HG03520 (cell line): ENCODE data around the gene RRAGC.
"Not testable (repeated sequence)": the region's sequence is repeated elsewhere in the genome, so short reads cannot be mapped to it uniquely, and the experiment has no call there.

ENCODE experiments used
- ATAC-seq: cut with Tn5 transposase; IDR thresholded peaks from one replicate; pipeline ENCODE4 v1.9.1; 2021; ENCODE audit warnings: mild to moderate bottlenecking, moderate library complexity; ENCODE audit not compliant: unreplicated experiment

Gene RRAGC

DNA sequence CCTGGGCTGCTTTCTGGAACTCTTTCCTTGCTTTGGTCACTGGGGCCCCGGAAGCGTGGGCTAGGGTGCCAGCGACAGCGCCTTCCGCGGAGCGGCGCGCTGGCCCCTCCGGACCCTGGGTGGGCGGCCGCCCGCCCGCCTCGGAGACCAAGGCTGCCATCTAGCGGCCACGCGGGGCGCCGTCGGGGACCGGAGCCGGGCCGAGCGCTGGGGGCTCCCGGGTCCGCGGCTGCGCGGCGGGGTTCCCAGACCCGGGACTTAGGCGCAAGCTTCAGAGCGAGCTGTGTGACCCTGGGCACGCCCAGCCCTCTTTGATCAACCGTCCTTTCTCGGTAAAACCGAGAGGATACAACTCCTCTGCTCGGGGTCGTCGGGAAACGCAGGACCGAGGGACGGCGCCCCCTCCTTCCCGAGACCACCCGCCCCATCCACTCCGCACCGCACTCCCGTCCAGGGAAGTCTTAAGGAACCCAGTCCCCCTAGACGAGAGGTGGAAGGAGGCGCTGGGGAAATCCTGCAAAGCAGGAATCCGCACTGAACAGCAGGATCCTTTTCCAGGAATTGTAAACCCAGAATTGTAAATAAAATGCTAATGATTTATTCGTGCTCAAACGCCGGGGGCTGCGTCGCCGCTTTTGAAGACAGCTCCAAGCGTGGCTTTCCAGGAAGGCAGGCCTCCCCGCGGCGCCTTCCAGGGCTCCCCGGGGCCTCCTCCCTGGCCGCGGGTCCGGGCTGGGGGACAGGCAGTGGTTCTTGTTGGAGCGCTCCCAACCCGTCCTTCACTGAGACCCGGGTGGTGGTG lies 41.2 kb downstream of the RRAGC start:
- no peak for ATAC-seq

DNA sequence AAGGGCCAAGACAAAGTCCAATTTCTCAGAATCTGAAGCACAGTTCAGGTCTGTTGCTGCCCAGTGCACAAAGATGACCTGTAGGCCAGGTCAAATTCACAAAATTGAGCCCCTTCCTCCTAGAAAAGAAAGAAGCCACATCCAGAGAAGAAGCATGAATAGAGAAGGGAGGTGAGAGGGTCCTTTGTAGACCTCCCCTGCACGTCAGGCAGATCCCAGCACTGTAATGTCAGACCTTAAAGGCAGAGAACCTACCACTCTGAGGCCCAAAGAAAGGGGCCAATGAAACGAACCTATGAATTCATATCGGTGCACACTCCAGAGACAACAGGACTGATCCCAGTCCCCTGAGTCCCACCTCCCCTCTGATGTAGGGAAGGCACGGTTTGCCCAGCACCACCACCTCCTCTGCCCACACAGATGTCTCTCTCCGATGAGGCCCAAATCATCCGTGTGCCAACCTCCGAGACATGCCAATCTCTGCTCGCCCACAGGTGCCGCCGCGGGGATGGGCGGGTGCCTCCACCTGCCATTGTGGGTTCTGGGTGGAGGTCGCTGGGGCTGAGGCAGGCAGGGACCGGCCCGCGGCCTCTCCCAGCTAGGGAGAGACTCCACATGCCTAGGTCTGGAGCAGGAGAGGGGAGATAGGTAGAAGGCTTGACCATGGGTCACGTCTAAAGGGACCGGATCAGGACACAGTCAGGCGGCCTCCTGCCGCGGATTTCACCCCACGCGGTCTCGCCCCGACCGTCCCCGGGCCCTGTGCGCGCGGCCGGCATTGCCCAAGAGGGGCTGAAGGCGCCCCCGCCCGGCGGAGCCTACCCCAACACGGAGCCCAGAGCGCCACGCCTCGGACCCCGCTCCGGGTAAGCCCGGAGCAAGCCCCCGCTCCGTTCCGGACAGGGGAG lies 42.1 kb downstream of the RRAGC start:
- no peak for ATAC-seq

DNA sequence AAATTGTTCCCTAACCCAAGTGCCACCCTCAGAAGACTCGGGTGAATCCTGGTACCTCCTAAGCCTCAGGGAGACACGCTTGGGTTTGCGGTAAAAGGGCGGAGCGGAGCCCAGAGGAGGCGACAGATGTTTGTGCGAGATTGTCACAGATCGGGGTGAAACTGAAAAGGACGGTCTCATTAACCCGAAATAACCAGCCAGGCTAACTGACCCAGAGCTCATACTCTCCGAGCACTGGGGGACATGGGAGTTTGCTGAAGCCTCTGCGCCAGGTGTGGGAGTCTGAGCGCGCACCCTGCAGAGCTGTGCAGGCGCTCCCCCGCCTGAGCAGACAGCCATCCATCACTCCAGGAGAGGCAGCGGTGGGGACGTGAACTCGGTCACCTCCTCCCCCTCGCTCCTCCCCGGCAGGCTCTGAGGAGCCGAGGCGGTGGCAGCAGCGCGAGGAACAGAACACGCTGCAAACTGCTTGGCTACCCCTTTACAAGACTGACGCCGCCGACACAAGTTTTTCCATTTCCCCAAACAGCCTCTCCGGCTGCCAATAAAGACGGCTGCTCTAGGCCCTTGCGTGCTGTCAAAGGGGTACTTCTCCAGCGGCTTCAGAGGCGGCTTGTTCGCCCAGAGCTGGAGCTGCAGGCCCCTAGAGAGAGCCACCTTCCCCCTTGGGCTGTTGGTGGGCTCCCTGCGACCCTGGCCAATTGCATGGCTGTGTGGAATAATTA lies 43.5 kb downstream of the RRAGC start:
- peak; percentile 52 for ATAC-seq

DNA sequence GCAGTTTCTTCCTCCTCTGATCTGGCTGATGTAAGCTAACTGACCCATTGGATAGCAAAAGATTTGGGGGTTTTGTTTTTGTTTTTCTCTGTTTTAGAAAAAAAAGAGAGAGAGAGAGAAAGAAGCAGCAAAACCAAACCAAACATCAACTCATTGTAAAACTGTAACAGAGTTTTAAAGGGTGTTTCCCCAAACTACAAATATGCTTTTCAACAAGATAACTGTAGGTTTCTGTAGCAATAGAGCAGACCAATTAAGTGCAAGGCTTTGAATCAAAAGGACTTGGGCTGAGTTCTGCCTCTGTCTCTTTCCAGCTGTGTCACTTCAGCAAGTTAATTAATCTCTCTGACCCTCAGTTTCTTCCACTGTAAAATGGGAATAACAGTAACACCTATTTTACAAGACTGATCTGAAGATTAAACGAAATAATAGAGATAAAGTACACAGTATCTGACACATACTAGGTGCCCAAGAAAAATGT lies 44.5 kb downstream of the RRAGC start:
- ATAC-seq, result no peak

DNA sequence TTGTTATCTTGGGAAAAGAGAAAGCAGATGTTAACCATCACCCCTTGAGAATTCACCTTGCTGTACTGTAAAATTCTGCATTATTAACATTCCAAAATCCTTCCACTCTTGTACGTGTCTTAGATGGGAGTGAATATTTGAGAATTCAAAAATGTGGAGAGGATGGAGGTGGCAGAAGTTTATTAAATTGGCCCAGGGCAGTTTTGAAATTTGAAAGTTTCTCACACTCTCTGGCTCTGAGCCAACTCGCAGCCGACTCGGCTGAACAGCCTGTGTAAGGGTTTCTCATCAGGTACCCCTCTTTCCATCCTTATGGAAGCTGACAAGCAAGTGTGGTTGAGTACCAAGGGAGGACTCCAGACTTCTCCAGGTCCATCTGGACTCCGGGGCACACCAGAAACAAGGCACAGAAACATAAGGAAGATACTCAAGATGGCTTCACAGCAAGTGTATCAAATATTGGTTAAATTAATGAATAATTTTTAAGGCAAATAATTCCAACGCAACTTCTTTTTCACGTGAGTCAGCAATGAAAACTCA lies 45.1 kb downstream of the RRAGC start:
- no peak for ATAC-seq

DNA sequence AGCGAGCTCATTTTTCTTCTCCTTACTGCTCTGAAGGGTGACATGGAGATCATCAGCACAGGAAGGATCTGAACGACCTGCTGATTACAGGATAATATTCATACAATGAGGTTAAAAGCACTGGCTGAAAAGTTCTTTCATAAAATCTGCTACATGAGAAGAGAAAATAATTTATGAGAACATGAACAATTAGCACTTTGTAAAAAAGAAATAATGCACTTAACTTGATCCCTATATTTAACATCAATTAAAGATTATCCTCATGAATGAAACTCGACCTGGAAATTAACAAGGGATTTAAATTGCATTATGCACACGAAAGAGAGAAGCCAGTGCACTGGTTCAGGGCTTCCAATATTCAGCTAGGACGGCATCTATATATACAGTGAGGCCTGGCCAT lies 46.6 kb downstream of the RRAGC start:
- no peak for ATAC-seq

DNA sequence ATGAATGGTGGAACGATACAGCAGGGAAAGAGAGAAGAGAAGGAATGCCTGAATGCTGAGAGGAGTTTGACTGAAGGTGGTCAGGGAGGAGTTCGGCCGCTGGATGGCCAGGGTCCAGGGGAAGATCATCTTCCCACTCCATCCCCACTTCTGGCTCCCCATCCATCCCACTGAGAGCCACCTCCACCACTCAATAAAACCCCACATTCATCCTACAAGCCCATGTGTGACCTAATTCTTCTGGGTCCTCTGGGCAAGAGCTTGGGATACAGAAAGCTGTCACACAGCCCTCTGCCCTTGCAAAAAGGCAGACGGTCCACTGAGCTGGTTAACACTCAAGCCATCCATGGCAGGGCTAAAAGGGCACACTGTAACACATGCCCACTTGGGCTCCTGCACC lies 48.1 kb downstream of the RRAGC start:
- not testable (repeated sequence) for ATAC-seq

DNA sequence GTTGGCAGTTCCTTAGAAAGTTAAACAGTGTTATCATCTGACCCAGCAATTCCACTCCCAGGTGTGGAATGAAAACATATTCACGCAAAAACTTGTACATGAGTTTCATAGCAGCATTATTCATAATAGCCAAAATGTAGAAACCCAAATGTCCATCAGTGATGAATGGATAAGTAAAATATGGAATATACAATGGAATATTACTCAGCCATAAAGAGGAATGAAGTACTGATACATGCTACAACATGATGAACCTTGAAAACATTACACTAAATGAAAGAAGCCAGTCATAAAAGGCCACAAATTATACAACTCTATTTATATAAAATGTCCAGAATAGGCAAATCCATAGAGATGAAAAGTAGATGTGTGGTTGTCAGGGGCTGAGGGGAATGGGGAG lies 53.5 kb downstream of the RRAGC start:
- no peak for ATAC-seq

DNA sequence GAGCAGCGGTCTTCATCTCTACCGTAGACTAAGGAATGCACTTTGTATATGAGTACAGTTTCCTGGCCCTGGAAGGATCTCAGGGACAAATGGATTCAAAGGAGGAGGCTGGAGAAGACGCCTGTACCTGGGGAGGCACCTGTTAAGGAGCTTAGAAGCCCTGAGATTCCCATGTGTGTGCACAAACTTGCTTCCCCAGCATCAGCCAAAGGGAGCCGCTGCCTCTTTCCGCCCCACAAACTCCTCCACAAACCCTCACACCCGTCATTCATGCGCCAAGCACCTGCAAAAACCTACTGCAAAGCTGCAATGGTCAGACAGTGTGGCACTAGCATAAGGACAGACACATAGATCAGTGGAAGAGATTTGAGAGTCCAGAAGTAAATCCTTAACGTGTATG lies 54.5 kb downstream of the RRAGC start:
- no peak for ATAC-seq

DNA sequence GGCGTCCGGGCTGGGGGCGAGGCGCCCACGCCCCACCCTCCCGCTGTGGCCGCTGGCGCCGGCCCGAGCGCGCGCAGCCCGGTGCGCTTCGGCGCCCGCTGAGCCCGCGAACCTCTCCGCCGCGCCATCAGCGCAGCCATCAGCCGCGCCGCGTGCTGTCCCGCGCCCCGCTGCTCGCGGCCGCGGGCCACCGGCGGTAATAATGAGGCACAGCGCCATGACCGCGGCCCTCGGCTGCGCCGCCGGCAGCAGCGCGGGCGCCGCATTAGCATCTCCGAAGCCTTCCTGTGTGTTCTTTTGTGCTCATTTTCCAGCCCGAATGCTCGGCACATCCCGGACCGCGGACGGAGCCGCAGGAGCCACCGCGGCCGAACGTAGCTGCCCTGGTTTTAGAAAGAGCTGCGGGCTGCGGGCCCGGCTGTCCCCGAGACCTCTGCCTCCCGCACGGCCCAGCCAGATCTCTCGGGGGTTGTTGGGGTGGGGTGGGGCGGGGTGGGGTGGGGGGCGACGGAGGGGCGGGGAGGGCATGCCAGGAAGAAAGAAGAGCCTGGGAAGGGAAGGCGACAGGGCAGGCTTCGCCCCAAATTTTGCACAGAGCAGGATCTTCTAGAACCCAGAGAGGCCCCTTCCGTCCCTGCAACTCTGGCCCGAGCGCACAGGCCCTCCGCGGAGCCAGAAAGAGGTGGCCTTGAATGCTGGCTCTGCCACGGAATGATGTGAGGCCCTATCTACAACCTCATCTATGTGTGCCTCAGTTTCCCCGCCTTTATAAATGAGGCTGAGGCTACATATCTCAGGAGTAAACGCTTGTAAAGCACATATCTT lies 55.3 kb downstream of the RRAGC start:
- ATAC-seq, result no peak

DNA sequence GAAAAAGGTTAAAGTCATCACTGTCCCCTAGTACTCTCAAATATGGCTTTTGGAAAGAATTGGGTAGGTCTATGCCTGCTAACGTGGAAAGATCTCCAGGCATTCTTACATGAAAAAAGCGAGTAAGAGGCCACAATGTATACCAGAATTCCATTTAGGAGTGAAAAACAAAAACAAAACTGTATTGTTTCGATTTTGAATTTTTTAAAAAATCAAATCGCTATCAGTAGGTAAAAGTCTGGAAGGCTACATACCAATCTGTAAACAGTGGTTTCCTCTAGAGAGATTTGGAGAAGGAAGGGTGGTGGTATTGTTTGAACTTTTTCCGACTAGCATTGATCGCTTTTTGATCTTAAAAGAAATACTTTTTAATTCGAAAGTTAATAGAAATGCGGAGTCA lies 55.9 kb downstream of the RRAGC start:
- ATAC-seq, result no peak

DNA sequence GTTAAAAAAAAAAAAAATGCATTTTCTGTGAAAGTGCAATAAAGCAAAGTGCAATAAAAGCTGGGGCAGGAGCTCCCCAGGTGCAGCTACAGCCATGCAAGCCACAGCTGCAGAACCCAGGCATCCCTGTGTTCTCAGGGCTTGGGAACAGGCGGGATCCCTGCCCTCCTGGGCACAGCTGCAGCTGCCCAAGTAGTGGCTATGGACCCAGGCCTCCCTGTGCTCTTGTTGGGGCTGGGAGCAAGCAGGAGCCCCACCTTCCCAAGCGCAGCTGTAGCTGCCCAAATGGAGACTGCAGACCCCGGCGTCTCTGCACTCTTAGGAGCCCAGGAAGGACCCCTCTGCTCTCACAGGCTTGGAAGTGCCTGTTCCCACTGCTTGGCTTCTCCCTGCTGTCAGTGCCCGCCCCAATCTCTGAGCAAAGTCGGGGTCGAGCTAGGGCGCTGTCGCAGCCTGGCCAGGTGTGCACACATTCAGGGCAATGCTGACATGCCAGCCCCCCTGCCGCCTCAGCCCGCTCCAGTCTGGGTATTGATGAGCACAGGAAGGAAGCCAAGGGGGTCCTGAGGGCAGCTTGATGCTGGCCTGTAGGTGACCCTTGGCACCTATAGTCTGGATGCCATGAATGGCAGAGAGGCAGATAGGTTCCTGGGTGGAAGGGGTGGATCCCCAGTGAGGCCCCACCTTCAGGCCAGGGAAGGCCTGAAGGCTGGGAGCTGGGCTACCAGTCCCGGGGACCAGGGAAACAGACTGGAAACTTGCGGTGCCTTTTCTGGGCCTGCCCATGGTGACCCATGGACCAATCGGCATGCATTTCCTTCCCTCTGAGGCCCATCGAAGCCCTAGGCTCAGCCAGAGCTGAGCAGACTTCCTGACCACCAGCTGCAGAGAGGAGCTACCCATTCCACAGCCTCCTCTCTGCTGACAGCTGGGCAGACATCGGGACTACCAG lies 58.6 kb downstream of the RRAGC start:
- no peak for ATAC-seq

DNA sequence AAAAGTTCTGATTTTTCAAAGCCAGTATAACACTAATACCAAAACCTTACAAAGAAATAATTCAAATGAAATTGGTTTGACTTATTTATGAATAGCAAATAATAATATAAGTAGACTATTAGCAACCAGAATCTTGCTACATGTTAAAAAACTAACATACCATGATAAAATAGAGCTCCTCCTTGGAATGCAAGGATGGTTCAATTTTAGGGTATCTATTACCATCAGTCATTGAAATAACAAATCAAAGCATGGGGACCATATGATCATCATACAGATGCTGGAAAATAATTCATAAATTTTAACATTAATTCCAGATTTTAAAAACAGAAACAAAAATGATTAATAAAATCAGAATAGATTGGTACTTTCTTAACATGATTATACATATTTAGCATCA lies 66.3 kb downstream of the RRAGC start:
- ATAC-seq, result no peak

DNA sequence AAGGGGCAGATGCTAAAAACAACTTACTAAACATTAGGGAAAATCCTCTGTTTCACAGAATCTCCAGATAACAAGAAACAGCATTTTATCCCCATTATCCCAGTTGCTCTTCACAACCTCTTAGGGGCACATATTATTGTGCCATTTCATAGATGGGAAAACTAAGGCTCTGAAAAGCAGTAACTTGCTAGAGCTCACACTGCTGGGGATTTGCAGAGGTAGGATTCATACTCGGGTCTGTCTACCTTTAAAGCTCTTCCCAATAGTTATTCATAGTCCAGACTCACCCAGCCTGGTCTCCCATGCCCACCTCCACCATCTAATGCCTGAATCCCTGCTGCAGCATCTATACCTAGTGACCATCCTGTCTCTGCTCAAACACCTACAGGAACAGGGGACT lies 67.7 kb downstream of the RRAGC start:
- no peak for ATAC-seq

DNA sequence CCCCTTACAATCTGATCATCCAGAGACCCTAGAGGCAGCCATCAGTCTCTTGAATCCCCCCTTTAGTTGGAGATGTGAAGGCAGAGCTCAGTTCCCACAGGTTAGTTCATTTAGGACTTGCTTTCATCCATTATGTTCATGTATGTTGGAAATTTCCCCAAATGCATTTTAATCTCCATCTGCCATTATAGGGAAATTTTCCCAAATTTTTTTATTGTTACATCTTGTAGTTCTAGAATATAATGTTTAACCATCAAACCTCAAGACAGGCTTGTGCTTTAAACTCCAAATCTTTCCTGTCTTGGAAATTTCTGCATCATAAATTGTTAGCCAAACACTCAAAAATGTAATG lies 68.4 kb downstream of the RRAGC start:
- no peak for ATAC-seq

DNA sequence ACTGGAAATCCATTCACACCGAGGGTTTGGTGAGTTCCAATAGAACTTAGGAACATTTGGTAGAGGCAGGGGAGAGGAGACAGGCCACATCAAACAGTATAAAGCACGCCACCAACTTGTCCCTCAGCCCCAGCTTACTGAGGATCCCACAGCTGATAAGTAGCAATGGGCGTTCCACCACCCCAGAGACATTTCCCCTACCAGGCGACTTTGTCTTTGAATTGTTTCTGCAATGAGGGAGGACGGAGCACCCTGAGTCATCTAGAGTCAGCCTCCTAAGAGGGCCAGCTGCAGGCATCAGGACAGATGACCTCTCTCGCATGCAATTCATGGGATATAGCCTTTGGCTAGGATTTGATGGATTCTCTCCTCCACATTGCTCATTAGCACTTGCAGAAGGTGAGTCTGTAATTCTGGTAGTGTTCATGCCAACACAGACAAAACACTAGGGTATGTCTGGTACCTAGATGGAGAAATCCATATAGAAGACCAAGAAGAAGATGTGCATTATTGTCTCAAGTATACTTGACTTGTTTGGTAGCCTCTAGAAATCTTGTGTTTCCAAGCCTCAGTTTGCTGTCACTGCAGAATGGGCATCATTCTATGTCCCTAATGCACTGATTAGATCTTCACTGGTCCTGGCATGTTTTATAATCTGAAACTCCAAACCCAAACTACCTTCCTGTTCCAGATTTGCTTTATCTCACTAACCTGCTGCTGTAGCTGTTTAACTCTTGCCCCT lies 69.0 kb downstream of the RRAGC start:
- no peak for ATAC-seq

DNA sequence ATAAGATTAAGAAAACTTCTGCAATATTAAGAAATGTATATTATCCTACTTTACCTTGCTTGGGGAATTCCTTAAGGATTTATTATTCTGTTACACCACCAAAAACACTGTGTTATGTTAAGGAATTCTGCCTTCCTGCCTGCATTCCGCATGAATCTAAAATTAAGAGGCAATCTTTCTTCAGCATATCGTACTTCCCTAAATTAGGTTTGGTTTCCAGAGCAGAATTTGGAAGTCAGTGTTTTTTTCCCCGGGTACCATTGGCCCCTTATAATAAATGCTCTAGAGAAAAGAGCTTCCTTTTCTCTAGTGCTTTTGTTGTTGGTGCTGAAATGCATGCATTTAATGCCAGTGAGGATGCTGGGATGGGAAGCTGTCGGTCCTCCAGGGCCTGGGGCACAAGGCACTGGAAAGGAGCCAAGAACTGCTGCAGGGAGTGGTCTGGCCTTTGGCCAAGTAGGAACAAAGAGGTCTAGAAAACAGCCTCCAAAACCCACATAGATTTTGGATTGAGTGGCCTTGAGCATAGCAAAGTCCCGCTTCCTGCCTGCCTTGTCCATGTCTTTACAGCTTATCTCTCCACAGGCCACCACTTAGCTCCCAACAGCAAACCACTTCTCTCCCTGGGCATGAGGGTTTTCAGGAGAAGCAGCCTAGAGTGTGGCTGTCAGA lies 69.9 kb downstream of the RRAGC start:
- no peak for ATAC-seq
